NCI-H82 (cell line): ENCODE measurements around the gene DNAJC1.
"Not testable (repeated sequence)": the region's sequence is repeated elsewhere in the genome, so short reads cannot be mapped to it uniquely, and the experiment has no call there.

Source experiments
- DNase-seq: peaks from one replicate; lab custom pipeline; 2025; lab: John Stamatoyannopoulos, UW

Gene DNAJC1

GRCh38 chr10:21825345-21825744 is 178.2 kb downstream of the DNAJC1 start:
- DNase-seq = no peak

GRCh38 chr10:21824409-21824808 is 179.1 kb downstream of the DNAJC1 start:
- no peak for DNase-seq

GRCh38 chr10:21823617-21824016 is 179.9 kb downstream of the DNAJC1 start:
- no peak for DNase-seq

GRCh38 chr10:21822273-21822672 is 181.3 kb downstream of the DNAJC1 start:
- not testable (repeated sequence) for DNase-seq

GRCh38 chr10:21820952-21821351 is 182.6 kb downstream of the DNAJC1 start:
- DNase-seq = no peak

DNA sequence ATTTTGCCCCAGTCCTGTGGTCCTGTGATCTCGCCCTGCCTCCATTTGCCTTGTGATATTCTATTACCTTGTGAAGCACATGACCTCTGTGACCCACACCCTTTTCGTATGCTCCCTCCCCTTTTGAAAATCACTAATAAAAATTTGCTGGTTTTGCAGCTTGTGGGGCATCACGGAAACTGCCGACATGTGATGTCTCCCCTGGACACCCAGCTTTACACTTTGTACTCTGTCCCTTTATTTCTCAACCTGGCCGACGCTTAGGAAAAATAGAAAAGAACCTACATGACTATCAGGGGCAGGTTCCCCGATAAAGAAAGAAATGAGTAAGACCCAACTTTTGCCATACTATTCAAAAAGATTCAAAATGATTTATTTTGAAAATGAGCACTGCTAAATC is 185.1 kb downstream of the DNAJC1 start:
- DNase-seq = not testable (repeated sequence)

DNA sequence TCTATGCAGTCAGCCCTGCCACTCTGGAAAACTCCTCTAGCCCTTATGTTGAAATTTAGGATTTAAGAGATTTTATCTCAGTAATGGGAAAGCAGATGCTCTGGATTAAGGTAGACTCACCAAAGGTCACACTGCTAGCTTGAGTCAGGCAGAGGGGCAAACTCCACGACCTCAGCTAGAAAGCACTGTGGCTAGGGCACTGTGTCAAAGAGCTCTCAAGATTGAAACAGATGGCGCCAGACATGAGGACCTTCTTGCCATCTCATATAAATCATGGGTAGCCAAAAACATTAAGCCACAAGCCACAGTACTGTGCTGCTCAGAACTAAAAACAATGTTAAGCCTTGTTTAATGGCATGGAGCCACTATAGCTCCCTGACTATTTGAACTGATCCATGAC is 188.7 kb downstream of the DNAJC1 start:
- DNase-seq = peak; percentile 84

GRCh38 chr10:21813946-21814345 is 189.6 kb downstream of the DNAJC1 start:
- DNase-seq = no peak

- DNase-seq = no peak
Measured at GRCh38 chr10:21811245-21811585, 192.3 kb downstream of the DNAJC1 start.

GRCh38 chr10:21810582-21811244 is 192.8 kb downstream of the DNAJC1 start:
- DNase-seq = no peak

DNA sequence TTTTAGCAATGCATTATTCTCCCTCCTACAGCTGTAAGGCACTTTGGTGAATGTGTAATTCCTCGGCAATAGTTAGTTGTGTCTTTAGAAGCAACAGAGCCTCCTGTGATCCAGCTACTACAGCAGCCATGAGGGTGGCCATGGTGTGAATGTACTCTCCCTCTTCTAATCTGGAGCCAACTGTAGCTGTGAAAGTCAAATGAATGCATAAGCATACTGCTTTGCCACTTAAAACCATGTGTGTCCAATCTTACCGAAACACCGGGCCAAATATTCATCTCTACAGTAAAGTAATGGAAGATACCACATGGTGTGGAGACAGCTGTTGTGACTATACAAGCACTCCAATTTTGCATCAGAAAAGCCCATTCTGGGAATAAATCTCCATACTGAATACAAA is 195.0 kb downstream of the DNAJC1 start:
- DNase-seq = peak; percentile 29

- DNase-seq = peak; percentile 85
Measured at GRCh38 chr10:21807180-21807579, 196.3 kb downstream of the DNAJC1 start.

DNA sequence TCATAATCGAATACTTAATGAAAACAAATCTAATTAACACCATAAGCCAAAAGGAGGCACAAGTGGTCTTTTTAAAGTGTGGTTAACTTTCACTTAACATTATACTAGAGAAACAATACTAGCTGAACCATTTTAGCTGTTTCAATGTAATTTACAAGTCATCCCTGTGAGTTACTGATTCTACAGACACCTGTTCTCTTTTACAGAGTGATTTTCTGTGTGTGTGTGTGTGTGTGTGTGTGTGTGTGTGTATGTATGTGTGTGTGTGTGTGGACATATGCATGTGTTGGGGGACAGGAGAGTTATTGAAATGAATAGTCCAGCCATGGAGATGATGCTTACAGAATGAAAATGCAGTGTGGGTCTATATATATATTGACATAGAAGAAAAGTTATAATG is 200.2 kb downstream of the DNAJC1 start:
- DNase-seq = no peak

GRCh38 chr10:21801609-21802008 is 201.9 kb downstream of the DNAJC1 start:
- no peak for DNase-seq

DNA sequence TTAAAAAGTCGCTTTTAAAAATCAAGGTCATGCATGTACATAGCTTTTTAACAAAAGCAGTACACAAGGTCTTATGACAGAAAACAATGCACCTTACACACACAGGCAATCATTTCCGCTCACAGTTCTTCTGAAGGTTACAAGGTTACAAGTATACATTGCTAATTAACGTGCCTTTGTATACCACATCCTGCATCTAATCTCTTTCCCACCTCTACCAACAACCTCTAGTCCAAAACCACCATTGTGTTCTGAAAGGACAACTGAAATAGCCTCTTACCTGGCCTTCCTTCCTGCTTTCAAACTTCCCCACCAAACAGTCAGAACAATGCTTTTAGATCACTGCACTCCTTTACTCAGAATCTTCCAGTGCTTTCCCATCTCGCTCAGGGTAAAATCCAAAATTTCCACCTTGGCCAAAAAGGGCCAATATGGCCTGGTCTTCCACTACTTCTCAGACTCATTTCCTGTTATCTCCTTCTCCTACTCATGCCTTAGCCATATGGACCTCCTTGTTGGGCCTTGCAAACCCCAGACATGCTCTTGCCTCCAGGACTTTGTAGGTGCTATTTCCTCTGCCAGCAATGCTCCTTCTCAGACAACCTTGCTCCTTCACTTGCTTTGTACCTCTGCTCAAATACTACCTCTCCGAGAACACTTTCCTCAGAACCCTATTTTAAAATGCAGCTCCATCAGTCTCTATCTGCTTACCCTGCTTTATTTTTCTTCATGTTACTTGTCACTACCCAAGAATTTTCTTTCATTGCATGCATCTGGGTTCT is 205.4 kb downstream of the DNAJC1 start:
- DNase-seq = no peak

GRCh38 chr10:21797533-21797932 is 206.0 kb downstream of the DNAJC1 start:
- peak; percentile 28 for DNase-seq

DNA sequence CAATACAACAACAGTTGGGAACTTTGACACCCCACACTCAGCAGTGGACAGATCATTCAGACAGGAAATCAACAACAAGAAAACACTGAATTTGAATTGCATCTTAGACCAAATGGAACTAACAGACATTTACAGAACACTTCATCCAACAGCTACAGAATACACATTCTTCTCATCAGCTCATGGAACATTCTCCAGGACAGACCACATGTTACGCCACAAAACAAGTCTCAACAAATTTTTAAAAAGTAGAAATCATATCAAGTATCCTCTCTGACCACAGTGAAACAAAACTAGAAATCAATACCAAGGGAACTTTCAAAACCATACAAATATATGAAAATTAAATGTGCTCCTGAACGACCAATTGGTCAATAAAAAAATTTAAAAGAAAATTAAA is 212.3 kb downstream of the DNAJC1 start:
- DNase-seq = no peak

DNA sequence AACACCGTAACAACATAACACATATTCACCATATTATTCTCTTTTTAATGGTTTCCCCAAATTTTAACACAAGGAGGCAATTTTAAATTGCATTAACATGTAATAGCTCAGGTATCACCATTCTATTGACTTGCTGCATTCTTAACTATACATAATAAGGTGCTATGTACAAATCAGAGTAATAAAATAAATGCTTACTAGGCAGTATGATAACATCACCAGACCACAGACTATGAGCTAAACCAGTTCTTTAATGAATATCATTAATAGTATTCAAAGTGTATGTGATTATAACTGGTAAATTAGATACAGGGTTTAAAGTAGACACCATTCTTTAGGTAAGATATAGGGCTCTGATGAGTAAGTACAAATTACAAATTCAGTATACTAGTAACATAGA is 226.6 kb downstream of the DNAJC1 start:
- DNase-seq = no peak

- no peak for DNase-seq
Measured at GRCh38 chr10:21771219-21771618, 232.3 kb downstream of the DNAJC1 start.

DNA sequence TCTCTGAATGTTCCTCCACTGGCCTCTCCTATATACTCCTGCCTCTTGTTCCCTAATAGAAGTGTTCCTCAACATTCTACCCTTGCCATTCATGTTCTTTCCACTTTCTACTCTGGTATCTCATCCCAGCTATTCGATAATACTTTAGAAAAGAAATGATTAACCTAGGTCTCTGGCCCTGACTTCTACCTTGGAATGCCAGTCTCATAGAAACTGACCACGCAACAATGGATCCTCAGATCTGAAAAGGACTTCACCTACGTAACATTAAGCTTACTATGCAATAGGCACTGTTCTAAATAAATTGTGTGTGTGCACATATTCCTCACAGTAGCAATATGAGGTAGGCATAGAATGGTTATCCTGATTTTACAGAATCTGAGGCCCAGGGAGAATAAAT is 234.5 kb downstream of the DNAJC1 start:
- no peak for DNase-seq

- no peak for DNase-seq
Measured at GRCh38 chr10:21764466-21765189, 238.9 kb downstream of the DNAJC1 start.

DNA sequence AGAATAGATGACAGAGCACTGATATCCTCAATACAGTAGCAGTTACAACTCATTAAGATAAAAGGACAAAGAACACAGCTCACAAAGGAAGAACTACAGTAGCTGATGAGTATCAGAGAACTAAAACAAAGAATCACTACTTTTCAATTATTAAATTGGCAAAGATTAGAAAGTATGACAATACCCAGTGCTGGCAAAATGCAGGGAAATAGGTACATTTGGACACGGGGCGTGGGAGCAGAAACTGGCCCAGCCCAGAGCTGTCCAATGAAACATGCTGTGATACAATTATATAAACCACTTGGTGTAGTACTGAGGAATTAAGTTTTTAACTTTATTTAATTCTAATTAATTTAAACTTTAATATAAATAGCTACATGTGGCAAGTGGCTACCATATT is 243.2 kb downstream of the DNAJC1 start:
- DNase-seq = no peak

DNA sequence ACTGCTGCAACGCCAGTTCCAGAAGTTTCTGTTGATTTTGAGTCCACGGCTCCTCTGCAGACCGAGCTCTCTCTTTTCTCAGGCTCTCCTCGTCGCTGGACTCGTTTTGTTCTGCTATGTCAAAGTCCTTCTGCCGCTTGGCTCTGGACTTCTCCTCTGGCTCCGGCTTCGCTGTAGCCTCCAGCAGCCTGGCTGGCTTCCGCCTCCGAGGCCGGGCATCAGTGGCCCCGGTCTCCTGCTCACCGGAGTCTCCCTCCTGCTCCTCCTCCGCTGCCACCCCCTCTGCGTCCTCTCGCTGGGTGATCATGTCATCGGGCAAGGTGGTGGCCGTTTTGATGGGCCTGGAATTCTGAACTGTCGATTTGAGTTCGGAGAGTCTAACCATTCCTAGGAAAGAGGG is 244.3 kb downstream of the DNAJC1 start:
- no peak for DNase-seq
